ENCODE measurements around the gene SYCP2.
A peak's percentile ranks its signal among the peaks of the same experiment; 100 is the strongest.

Gene SYCP2

GRCh38 chr20:59836767-59837166, 96.7 kb downstream of the SYCP2 start:
- no peak for DNase-seq (ENCODE audit: low read depth, low spot score)

- peak; percentile 63 for DNase-seq (ENCODE audit: low read depth, low spot score)
Observed at GRCh38 chr20:59835448-59836395, 97.7 kb downstream of the SYCP2 start.

GRCh38 chr20:59835057-59835447, 98.4 kb downstream of the SYCP2 start:
- no peak for DNase-seq (ENCODE audit: low read depth, low spot score)

- DNase-seq (ENCODE audit: low read depth, low spot score) = no peak
Observed at GRCh38 chr20:59832406-59833363, 100.8 kb downstream of the SYCP2 start.

- no peak for DNase-seq (ENCODE audit: low read depth, low spot score)
Observed at GRCh38 chr20:59831916-59832270, 101.5 kb downstream of the SYCP2 start.

GRCh38 chr20:59831024-59831915, 102.2 kb downstream of the SYCP2 start:
- no peak for DNase-seq (ENCODE audit: low read depth, low spot score)

GRCh38 chr20:59830665-59831023, 102.8 kb downstream of the SYCP2 start:
- no peak for DNase-seq (ENCODE audit: low read depth, low spot score)

- no peak for DNase-seq (ENCODE audit: low read depth, low spot score)
Observed at GRCh38 chr20:59829786-59830664, 103.4 kb downstream of the SYCP2 start.

GRCh38 chr20:59829054-59829785, 104.2 kb downstream of the SYCP2 start:
- DNase-seq (ENCODE audit: low read depth, low spot score) = no peak

GRCh38 chr20:59828125-59829053, 105.0 kb downstream of the SYCP2 start:
- no peak for DNase-seq (ENCODE audit: low read depth, low spot score)

GRCh38 chr20:59827138-59828056, 106.0 kb downstream of the SYCP2 start:
- peak; percentile 18 for DNase-seq (ENCODE audit: low read depth, low spot score)

- DNase-seq (ENCODE audit: low read depth, low spot score) = no peak
Observed at GRCh38 chr20:59825944-59826759, 107.3 kb downstream of the SYCP2 start.

- DNase-seq (ENCODE audit: low read depth, low spot score) = no peak
Observed at GRCh38 chr20:59825563-59825920, 107.9 kb downstream of the SYCP2 start.

- DNase-seq (ENCODE audit: low read depth, low spot score) = no peak
Observed at GRCh38 chr20:59824711-59825562, 108.5 kb downstream of the SYCP2 start.

GRCh38 chr20:59823491-59824259, 109.8 kb downstream of the SYCP2 start:
- DNase-seq (ENCODE audit: low read depth, low spot score) = no peak
